Cortex of kidney (tissue), 1 donor: Measurements from ENCODE around the gene TRIM63.

Source experiments
- DNase-seq: peaks from one replicate; lab custom pipeline; 2025; lab: John Stamatoyannopoulos, UW

TRIM63 gene

DNA sequence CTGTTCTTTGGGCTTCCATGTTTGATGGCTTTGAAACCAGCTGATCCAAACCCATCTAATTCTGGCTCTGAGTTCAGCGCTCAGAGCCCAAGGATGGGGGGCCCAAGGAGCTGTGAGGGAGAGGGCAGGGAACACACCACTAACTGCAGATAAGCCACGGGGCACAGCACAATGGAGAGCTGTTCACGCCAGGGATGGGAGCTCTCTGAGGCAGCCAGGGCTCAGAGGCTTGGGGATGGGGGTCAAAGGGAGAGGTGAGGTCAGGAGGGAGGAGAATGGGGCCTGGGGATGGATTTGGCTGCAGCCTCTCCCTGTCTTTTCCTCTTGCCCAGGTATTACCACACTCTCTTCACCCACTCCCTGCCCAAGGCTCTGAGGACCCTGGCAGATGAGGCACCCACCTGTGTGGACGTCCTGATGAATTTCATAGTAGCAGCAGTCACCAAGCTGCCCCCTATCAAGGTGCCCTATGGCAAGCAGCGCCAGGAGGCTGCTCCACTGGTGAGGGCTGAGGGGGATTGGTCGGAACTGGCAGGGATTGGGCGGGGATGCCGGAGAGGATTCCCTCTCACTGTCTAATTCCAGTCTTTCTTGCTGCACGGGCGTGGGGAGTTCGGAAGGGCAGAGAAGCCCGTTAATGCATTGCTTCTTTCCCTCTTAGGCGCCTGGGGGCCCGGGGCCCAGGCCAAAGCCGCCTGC is 32.8 kb downstream of the TRIM63 start:
- no peak for DNase-seq

- no peak for DNase-seq
Observed at GRCh38 chr1:26032656-26033357, 34.6 kb downstream of the TRIM63 start.

DNA sequence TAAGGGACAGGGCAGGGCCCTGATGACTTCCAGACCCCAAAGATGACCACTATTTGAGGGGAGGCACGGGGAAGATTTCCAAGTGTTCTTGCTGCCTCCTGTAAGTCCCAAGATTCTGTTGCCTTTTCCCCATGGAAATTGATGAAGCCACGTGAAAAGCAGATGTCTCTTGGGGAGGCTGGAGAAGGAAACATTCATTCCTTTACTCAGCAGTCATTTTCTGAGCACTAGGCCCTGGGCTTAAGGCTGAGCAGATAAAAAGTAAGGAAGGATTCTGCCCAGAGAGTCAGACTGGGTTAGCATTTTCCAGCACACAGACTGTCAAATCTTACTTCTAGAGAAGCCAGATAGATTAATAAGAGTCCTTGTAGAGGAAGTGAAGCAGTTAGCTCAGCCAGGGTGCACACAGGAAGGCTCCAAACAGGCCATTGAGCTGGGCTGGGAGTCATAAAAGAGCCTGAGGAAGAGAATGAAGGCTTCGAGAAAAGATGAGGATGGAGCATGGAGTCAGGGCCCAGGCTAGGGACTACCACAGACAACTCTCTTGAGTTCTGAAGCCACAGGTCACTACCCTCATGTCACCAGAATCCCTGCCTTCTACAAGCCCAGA is 35.7 kb downstream of the TRIM63 start:
- DNase-seq, result no peak

GRCh38 chr1:26031196-26031595 is 36.2 kb downstream of the TRIM63 start:
- DNase-seq, result no peak

- DNase-seq, result no peak
Observed at GRCh38 chr1:26029864-26030481, 37.5 kb downstream of the TRIM63 start.

GRCh38 chr1:26029054-26029863 is 38.2 kb downstream of the TRIM63 start:
- no peak for DNase-seq

- DNase-seq, result no peak
Observed at GRCh38 chr1:26028490-26028980, 38.9 kb downstream of the TRIM63 start.

DNA sequence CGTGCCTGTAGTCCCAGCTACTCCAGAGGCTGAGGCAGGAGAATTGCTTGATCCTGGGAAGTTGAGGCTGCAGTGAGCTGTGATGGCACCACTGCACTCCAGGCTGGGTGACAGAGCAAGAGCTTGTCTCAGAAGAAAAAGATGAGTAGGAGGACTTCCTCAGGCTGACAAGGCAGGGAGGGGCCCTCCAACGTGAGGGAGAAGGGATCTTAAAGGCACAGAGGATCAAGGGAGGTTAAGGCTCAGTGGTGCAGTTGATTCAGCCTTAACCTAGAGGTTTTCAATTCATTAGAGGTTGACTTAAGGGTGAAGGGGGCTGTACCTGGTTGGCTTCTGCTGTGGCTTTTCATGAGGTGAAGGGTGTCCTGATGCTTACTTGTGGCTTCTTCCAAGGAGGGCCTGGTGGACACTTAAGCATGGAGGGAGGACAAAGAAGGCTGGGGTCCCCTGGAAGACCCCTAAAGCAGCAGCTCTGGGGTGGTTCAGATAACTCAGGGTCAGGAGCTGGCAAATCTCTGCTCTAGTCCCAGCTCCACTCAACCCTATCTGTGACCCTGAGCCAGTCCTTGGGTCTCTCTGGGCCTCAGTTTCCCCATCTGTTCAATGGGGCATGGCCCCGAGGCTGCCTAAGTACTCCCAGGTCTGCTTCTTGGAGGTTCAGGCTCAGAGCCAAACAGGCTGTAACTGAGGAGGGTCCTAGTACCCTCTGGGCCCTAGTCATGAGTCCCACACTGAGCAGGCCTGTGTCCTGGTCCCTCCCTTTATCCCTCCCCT is 39.5 kb downstream of the TRIM63 start:
- DNase-seq, result no peak

DNA sequence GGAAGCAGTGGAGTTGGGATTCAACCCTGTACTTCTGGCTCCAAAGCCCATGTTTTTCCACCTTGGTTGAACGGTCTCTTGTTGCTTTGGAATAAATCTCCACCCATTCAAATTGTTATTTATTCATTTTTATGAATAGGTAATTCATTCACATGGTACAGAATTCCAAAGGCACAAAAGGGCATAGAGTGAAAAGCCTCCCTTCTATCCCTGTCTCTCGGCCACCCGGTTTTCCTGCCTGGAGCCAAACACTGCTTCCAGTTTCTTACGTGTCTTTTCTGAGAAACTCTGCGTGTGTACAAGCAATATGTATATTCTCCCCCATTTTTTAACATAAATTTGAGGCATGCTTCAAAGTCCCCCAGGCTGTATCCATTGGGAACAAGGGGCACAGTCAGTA is 41.9 kb downstream of the TRIM63 start:
- DNase-seq, result no peak

DNA sequence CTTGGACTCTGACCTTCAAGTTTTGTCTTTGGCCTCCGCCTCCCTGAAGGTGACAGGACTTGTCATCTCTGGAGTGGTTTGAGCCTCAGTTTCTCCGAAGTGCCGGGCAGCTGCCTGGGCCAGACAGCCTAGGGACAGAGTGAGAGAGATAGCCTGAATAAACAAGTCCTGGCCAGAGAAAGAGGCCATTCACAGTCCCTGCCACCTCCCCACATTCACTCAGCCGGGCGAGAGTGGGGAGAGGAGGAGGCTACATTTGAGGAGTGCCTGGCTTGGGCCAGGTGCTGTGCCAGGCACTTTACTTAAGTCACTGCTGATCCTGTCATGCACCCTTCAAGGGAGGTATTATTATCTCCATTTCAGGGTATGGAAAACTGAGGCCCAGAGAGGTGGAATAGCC is 42.4 kb downstream of the TRIM63 start:
- no peak for DNase-seq

DNA sequence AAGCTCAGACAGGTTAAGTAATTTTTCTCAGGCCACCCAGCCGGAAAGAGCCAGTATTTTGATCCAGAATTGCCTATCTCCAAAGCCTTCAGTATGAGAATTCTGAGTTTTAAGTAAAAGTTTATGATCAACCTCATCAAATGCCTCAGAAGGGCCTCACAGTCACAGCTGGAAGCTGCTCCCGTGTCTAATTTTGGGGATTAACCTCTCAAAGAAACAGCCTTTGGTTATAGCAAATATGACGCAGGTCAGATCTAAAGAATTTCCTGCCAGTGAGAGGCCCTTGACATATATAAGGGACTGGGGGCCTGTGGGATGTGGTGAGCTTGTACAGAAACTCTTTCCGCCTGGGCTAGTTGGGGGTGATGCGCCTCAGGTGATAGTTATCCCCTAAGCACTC is 43.6 kb downstream of the TRIM63 start:
- no peak for DNase-seq

DNA sequence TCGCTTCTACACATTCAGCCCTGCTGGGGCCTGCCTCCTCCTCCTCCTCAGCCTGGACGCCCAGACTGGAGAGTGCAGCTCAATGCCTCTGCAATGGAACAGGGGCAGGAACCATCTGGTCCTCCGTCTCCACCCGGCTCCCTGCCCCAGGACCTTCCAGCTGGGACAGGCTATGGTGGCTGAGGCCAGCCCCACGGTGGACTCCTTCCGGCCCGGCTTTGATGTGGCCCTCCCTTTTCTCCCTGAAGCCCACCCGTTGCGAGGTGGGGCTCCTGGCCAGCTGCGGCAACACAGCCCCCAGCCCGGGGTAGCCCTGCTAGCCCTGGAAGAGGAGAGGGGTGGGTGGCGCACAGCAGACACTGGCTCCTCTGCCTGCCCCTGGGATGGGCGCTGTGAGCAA is 44.4 kb downstream of the TRIM63 start:
- DNase-seq, result no peak

DNA sequence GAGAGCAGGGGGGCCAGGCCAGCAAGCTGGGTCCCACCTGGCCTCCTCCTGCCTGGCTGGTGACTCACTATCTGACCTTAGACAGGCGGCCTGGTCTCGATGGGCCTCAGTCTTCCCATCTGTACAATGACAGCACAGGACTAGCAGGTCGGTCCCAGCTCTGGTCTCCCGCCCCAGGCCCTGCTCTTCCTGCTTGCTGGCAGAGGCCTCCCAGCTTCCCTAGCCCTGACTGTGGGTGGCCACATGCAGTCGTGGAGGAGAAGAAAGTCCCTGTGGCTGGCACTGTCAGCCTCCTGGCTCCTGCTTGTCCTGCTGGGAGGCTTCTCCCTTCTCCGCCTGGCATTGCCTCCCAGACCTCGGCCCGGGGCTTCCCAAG is 45.0 kb downstream of the TRIM63 start:
- no peak for DNase-seq

DNA sequence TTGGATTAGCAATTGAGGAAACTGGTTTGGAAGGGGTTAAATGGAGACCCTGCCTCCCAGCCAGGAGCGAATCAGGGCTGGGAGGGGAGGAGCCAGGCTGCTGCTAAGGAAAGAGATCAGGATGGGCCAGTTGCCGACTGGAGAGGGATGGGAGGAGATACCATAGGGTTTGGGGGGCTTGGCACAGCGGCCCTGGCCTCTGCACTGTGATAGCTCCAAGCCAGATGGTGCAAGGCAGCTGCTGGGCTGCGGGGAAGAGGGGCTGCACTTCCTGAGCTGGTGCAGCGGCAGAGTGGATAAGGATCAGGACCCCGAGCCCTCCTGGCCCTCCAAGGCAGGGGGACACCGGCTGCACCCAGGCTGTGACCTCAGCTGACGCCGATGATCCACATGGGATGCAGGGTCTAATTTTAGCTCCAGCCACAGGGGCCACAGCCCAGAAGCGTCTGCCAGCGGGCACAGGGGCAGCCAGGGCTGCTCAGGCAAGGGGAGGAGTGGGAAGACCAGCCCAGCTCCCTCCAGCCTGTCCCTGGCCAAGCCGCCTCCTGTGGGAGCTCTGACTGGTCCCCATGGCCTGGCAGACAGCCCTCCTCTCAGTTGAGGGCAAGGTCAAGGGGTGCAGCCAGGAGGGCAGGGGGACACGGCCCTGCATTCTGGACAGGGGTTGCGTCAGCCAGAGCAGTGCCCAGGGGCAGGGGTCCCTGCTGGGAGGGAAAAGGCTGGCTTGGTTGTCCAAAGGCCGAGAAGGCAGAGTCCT is 45.6 kb downstream of the TRIM63 start, which contains the start of gene EXTL1:
Gene EXTL1, plus strand, starts transcription at position 129 of the 757 bp plus-strand sequence. CDS start 872 bp downstream, outside the sequence.
- no peak for DNase-seq

DNA sequence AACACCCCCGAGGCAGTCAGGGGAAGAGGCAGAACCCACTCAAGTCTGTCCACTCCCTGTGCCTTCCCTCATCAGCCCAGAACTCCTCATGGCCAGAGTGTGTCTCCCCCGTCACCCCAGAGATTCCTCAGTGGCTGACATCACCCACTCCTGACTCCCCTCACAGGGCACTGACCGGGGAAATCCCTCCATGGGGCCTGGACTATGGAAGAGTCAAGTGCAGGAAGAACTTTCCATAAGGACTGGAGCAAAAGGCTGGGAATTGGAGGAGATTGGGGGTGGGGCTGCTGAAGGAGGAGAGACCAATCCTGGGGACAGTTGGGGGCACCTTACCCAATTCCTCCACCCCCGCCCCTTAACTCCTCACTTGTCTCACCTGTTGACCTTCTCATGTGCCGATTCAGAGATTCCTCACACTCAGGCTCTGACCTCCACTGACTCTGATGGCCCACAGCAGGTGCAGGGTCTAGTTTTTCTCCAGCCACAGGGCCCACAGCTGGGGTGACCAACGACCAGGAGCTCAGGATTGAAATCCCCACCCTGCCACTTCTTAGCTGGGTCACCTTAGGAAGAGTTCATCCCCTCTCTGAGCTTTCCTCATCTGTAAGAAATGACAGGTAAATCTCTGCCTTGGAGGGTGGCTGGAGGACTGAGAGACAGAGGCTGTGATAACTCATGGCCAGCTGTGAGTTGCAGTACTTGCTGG is 46.3 kb downstream of the TRIM63 start:
- no peak for DNase-seq

- no peak for DNase-seq
Observed at GRCh38 chr1:26020330-26020768, 47.1 kb downstream of the TRIM63 start.

DNA sequence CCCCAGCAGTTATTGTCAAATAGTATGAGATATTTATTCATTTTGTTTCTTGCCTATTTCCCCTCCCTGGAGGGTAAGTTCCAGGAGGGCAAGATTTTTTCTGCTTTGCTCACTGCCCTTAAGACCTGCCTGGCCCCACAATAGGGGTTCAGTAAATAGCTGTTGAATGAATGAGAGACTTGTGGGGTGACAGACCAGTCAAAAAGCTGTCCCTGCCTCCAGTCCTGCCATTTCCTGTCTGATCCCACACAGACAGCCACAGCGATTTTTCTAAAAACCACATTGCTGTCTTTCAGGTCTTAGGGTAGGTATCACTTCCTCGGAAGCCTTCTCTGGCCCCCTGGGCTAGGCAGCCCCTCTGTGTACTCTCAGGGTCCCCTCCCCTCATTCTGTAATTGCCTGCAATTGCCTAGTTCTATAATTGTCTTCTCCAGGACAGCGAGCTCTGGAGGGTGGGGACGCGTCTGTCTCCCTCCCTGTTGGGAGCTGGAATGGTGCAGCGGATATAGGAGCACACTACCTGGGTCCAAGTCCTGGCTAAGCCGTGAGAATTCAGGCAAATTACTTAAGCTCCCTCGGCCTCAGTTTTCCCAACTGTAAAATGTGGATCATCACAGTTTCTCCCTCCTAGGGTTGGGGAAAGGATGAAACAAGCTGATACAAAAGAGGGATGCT is 47.7 kb downstream of the TRIM63 start:
- DNase-seq, result no peak

DNA sequence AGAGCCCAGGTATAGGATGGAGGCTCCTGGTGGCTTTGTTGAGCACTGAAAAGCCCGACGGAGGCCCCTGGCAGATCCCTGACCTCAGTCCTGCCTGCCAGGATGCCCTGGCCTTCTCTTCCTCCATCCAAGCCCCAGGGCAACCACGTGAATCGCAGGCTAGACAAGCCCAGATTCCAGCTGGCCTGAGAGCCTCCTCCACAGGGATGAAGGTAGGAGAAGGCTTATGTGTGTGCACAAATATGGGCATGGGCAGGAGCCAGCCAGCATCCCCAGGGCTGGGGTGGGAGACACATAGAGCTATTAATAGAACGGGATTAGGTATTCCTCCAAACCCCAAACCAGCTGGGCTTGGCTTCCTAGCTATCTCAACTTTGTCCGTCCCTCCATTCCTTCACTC is 49.8 kb downstream of the TRIM63 start:
- no peak for DNase-seq

GRCh38 chr1:26016953-26017545 is 50.4 kb downstream of the TRIM63 start:
- no peak for DNase-seq
